GM20000 (cell line): ENCODE data around the gene CASP1.
A peak's percentile ranks its signal among the peaks of the same experiment; 100 is the strongest.

Experiments used
- DNase-seq: peaks from one replicate; pipeline ENCODE4 v3.0.0; 2012; ENCODE audit warnings: low spot score
- CTCF ChIP-seq: IDR thresholded peaks from 2 replicates; pipeline ENCODE4 v1.5.1; 2012; ENCODE audit warnings: mild to moderate bottlenecking, control low read depth; ENCODE audit errors: extremely low read depth, missing control alignments

CASP1 gene

GRCh38 chr11:105033781-105034180 lies 1.2 kb downstream of the CASP1 start:
- DNase-seq: no peak
- TF ChIP-seq CTCF: no peak

- peak; percentile 5 for DNase-seq
- TF ChIP-seq CTCF: no peak
Measured at GRCh38 chr11:105033343-105033742, 1.6 kb downstream of the CASP1 start.

- TF ChIP-seq CTCF: no peak
- peak; percentile 8 for DNase-seq
Measured at GRCh38 chr11:105032495-105032894, 2.4 kb downstream of the CASP1 start.

- DNase-seq: no peak
- no peak for TF ChIP-seq CTCF
Measured at GRCh38 chr11:105027678-105028077, 7.3 kb downstream of the CASP1 start.

- no peak for TF ChIP-seq CTCF
- no peak for DNase-seq
Measured at GRCh38 chr11:105024394-105024793, 10.6 kb downstream of the CASP1 start.

GRCh38 chr11:105023003-105023402 lies 11.9 kb downstream of the CASP1 start, which contains the start of gene CASP5:
TSS of gene CASP5 (minus strand) at chr11:105023168. CDS start at chr11:105023136, 32 bp downstream.
- TF ChIP-seq CTCF: no peak
- DNase-seq: no peak

GRCh38 chr11:105022527-105022926 lies 12.4 kb downstream of the CASP1 start:
- no peak for DNase-seq
- no peak for TF ChIP-seq CTCF
